GM12878 (cell line): ENCODE measurements around the gene HOXB1. TPM values are rescaled to one million over a fixed set of nuclear protein-coding genes. Genes with fewer than 3 reads are reported as not detected.

Source experiments
- ATAC-seq: fragments of 200-7000 bp; cut with Tn5 transposase; 3 replicates; pipeline ENCODE4 v1.9.1; 2020; ENCODE audit warnings: mild to moderate bottlenecking, moderate library complexity
- BruUV-seq: library from RNA; stranded (reverse); fragments of 400-500 nt; replicated peaks from 2 replicates; lab custom pipeline; 2021; lab: Mats Ljungman, UMichigan
- CTCF ChIA-PET: fragments of 300-600 bp; sonication (Branson Sonifier 250); formaldehyde crosslinking; extraction: SDS; loops from one replicate; lab custom pipeline; 2021; ENCODE audit warnings: inconsistent platforms; lab: Yijun Ruan, JAX
- POLR2A ChIA-PET: fragments of 350-600 bp; formaldehyde crosslinking; extraction: SDS; loops from one replicate; lab custom pipeline; 2021; ENCODE audit warnings: inconsistent platforms; lab: Charles Lee
- RAD21 ChIA-PET: fragments of 300-600 bp; sonication (Branson Sonifier 250); formaldehyde crosslinking; loops from one replicate; lab custom pipeline; 2023; ENCODE audit warnings: antibody characterized with exemption; ENCODE audit not compliant: unreplicated experiment; lab: Charles Lee
- SMC1A ChIA-PET: fragments of 300-600 bp; sonication (Branson Sonifier 250); formaldehyde crosslinking; loops from one replicate; lab custom pipeline; 2023; ENCODE audit not compliant: unreplicated experiment, uncharacterized antibody; lab: Charles Lee
- DNase-seq: peaks from one replicate; pipeline ENCODE4 v3.0.0-alpha.2; 2011; ENCODE audit warnings: low read depth, low spot score
- FAIRE-seq: peaks from 3 replicates; lab custom pipeline; 2011; peaks lifted over from hg19 to GRCh38; lab: Jason Lieb, UNC
- H2AFZ ChIP-seq: 2 replicates; pipeline ENCODE4 v1.6.0; 2011; ENCODE audit warnings: low read depth, low read length, control low read depth; ENCODE audit not compliant: control insufficient read depth
- H3K27ac ChIP-seq: 2 replicates; pipeline ENCODE4 v1.5.1; 2011; ENCODE audit warnings: control low read depth; ENCODE audit not compliant: control insufficient read depth, insufficient read depth
- H3K27me3 ChIP-seq, 2 experiments: replicated peaks in 1 of 2; 2 replicates each; pipeline versions ENCODE4 v1.6.0 to v1.6.1; 2011; ENCODE audit warnings: low read length in 1 of 2; ENCODE audit not compliant: control insufficient read depth in 2 of 2, insufficient read depth in 2 of 2
- H3K36me3 ChIP-seq, 2 experiments: 2 replicates each; pipeline ENCODE4 v1.5.1; 2011; ENCODE audit warnings: low read length in 1 of 2; ENCODE audit not compliant: control insufficient read depth in 2 of 2, insufficient read depth in 2 of 2
- H3K4me1 ChIP-seq: 2 replicates; pipeline ENCODE4 v1.6.1; 2011; ENCODE audit warnings: mild to moderate bottlenecking, low read length, moderate library complexity, mixed read lengths; ENCODE audit not compliant: control insufficient read depth, insufficient read depth
- H3K4me2 ChIP-seq: 2 replicates; pipeline ENCODE4 v1.6.0; 2011; ENCODE audit warnings: control low read depth; ENCODE audit not compliant: control insufficient read depth, insufficient read depth
- H3K4me3 ChIP-seq: fragments of 200-600 bp; sonication (generic); 2 replicates; pipeline ENCODE4 v1.5.1; 2016
- H3K79me2 ChIP-seq: 2 replicates; pipeline ENCODE4 v1.6.0; 2011; ENCODE audit warnings: low read length; ENCODE audit not compliant: control insufficient read depth, insufficient read depth
- H3K9ac ChIP-seq: 2 replicates; pipeline ENCODE4 v1.8.0; 2011; ENCODE audit warnings: low read length, control low read depth, mixed read lengths; ENCODE audit not compliant: control insufficient read depth, insufficient read depth
- H3K9me3 ChIP-seq: replicated peaks from 3 replicates; pipeline ENCODE4 v1.5.1; 2011; ENCODE audit warnings: mild to moderate bottlenecking, low read length; ENCODE audit not compliant: control insufficient read depth, insufficient read depth
- H4K20me1 ChIP-seq: 2 replicates; pipeline ENCODE4 v1.6.0; 2011; ENCODE audit not compliant: control insufficient read depth, insufficient read depth
- DPF2 ChIP-seq: fragments of 450-650 bp; IDR thresholded peaks from 2 replicates; pipeline ENCODE4 v1.6.1; 2017; ENCODE audit warnings: mild to moderate bottlenecking
- EP300 ChIP-seq, 2 experiments: fragments of 150-350 bp in 1 of 2; IDR thresholded peaks; 2 replicates each; pipeline ENCODE4 v1.6.1; 2011 to 2012; ENCODE audit warnings: low read depth in 2 of 2, low read length in 2 of 2, borderline replicate concordance in 1 of 2, improper control_type of control experiment in 1 of 2, inconsistent platforms in 1 of 2; ENCODE audit not compliant: control insufficient read depth in 1 of 2
- EZH2 ChIP-seq: IDR thresholded peaks from 2 replicates; pipeline ENCODE4 v1.6.1; 2012; ENCODE audit warnings: low read depth, mild to moderate bottlenecking, control low read depth, inconsistent platforms, low read length, borderline replicate concordance; ENCODE audit not compliant: control insufficient read depth
- FOXK2 ChIP-seq: fragments of 450-650 bp; IDR thresholded peaks from 2 replicates; pipeline ENCODE4 v1.6.1; 2017; ENCODE audit warnings: mild to moderate bottlenecking, moderate library complexity
- STAT3 ChIP-seq: IDR thresholded peaks from 2 replicates; pipeline ENCODE4 v1.6.1; 2011; ENCODE audit warnings: low read depth, low read length, improper control_type of control experiment
- ZNF384 ChIP-seq: IDR thresholded peaks from 2 replicates; pipeline ENCODE4 v1.6.1; 2012; ENCODE audit warnings: low read depth, mild to moderate bottlenecking, low read length, improper control_type of control experiment, borderline replicate concordance
- WGBS: methylation state at CpG from one replicate; pipeline ENCODE4 v1.1.6; 2016; ENCODE audit warnings: low lambda C conversion rate; ENCODE audit not compliant: insufficient replicate concordance, insufficient coverage; ENCODE audit errors: missing lambda C conversion rate; 5-methylcytosine and 5-hydroxymethylcytosine counted together
- in situ Hi-C: fragments of 300-500 bp; cut with MboI; formaldehyde crosslinking; loops from 9 replicates; pipeline ENCODE4 v1.14.3; 2018; ENCODE audit warnings: mixed read lengths
- intact Hi-C: fragments of 100-400 bp; cut with micrococcal nuclease; formaldehyde crosslinking; loops from one replicate; pipeline ENCODE4 v1.14.2; 2022; ENCODE audit not compliant: unreplicated experiment
- polyA plus RNA-seq, 11 experiments: library from polyadenylated mRNA; depleted of rRNA in 4 of 11; unstranded in 6 of 11; stranded (reverse) in 5 of 11; fragments of >200 nt; fragmentation: Nextera tagmentation in 4 of 11; fragmentation: Illumina TruSeq in 1 of 11; extraction: Ambion mirVana in 4 of 11; extraction: Trizol in 1 of 11; gene quantifications; 1 replicate in 1 of 11; 2 replicates in 10 of 11; pipeline versions ENCODE4 v1.2.1 to v1.2.3, GENCODE V29; 2011 to 2016; ENCODE audit warnings: inconsistent platforms in 2 of 11, missing spikeins in 2 of 11, low read depth in 1 of 11
- total RNA-seq, 4 experiments: library from RNA; depleted of rRNA in 3 of 4; stranded (reverse); fragments of >200 nt in 3 of 4; fragmentation: Illumina TruSeq in 1 of 4; extraction: Trizol in 1 of 4; gene quantifications; 2 replicates each; pipeline versions ENCODE4 v1.2.1 to v1.2.3, GENCODE V29; 2013 to 2021
- TF ChIP-seq, protein P1 (sequence below): IDR thresholded peaks from 2 replicates; pipeline ENCODE4 v1.6.1; 2012; ENCODE audit warnings: low read depth, low read length, improper control_type of control experiment
- TF ChIP-seq, protein P2 (sequence below): fragments of 450-650 bp; IDR thresholded peaks from 2 replicates; pipeline ENCODE4 v1.6.1; 2016; ENCODE audit warnings: mild to moderate bottlenecking

Gene HOXB1
- total and polyA plus RNA-seq, 10 of the 15 experiments (the other 5 are each of a cell fraction or from before 2014, with no cell fraction given), result not detected

DNA sequence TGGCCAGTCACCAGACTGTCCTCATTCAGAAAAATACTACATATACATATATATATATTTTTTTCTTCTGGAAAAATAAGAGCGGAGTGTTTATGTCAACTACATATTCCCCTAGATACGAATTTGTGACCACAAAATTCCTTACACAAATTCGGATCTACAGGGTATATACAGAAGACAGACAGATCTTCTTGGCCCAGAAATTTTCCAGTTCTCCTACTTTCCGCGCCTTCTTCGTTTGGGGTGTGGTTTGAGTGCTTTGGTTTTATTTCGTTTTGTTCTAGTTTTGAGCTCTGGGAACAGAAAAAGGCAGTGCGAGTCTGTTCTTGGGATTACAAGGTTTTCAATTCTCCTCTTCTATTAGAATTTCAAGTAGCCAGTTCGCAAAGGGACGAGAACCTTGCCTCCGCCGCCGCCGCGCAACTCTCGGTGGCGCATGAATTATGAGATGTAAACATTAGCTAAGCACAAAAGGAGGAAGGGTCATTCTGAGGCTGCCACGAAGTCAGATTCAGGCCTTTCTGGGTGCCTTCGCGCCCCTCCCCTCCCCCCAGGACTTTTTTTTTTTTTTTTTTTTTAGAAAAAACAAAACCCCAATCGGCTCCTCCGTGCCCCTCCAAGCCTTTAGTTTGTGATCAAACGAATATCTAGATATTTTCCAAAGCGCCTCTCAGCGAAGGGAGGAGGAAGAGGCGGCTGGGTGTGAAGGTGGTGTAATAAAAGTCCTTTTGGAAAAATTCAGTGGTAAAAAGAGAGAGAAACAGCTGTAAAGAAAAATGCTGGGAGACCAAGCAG is 49.1 kb upstream of the HOXB1 start:
- Histone ChIP-seq H3K9me3 (no peaks in the 10 kb centered on the region), H3K79me2 (peaks cover 7% of the 10 kb centered on the region), H3K36me3 (no peaks in the 10 kb centered on the region), H3K9ac (no peak overlapping the region), H2AFZ (no peak overlapping the region), H3K4me2 (no peak overlapping the region), H3K27me3 (no peaks in the 10 kb centered on the region), H3K4me1 (peaks cover 23% of the 10 kb centered on the region), H3K27ac (no peak overlapping the region), H4K20me1 (no peaks in the 10 kb centered on the region), H3K4me3 (peak overlapping the region; percentile 32; the same call in 1 of the 2 replicates)
- ATAC-seq, result no peak
- no TSS peak for BruUV-seq
- CTCF ChIA-PET, result interaction anchor here (0.8 to 1.3 kb wide), 2 partner anchors 87 to 318 kb away, joined by 3 read pairs; no protein-coding TSS in a partner anchor
- WGBS, result 64% methylated on average over 26 of the region's 26 CpGs
- no peak for FAIRE-seq
- POLR2A ChIA-PET, result interaction anchor here (0.6 to 0.7 kb wide), 3 partner anchors 98 to 485 kb away, joined by 3 to 5 read pairs (median 3); no protein-coding TSS in a partner anchor
- intact Hi-C loops, result no loop called here
- RAD21 ChIA-PET, result interaction anchor here (0.6 to 1.2 kb wide), 2 partner anchors 83 to 243 kb away, joined by 3 read pairs; no protein-coding TSS in a partner anchor
- in situ Hi-C loops, result no loop called here
- no peak for TF ChIP-seq DPF2
- no peak for TF ChIP-seq EP300 (IDR thresholded peaks at IDR 0.05; ENCODE audit: borderline replicate concordance in 1 of 2, control insufficient read depth in 1 of 2, low read depth in 2 of 2, low read length in 2 of 2)
- peak; percentile 52; the same call in 1 of the 2 replicates for TF ChIP-seq ZNF384
- no peak for TF ChIP-seq FOXK2
- TF ChIP-seq EZH2, result no peak
- TF ChIP-seq, protein P1, sequence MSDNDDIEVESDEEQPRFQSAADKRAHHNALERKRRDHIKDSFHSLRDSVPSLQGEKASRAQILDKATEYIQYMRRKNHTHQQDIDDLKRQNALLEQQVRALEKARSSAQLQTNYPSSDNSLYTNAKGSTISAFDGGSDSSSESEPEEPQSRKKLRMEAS, result no peak
- TF ChIP-seq STAT3, result no peak
- TF ChIP-seq, protein P2, sequence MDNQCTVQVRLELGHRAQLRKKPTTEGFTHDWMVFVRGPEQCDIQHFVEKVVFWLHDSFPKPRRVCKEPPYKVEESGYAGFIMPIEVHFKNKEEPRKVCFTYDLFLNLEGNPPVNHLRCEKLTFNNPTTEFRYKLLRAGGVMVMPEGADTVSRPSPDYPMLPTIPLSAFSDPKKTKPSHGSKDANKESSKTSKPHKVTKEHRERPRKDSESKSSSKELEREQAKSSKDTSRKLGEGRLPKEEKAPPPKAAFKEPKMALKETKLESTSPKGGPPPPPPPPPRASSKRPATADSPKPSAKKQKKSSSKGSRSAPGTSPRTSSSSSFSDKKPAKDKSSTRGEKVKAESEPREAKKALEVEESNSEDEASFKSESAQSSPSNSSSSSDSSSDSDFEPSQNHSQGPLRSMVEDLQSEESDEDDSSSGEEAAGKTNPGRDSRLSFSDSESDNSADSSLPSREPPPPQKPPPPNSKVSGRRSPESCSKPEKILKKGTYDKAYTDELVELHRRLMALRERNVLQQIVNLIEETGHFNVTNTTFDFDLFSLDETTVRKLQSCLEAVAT, result peak; percentile 39; the same call in 1 of the 2 replicates
- SMC1A ChIA-PET, result interaction anchor here (0.6 to 1.1 kb wide), 4 partner anchors 69 to 635 kb away, joined by 3 to 8 read pairs (median 4); no protein-coding TSS in a partner anchor
- DNase-seq, result no peak
